ENCODE results near the gene SLC18A2.
"Not testable (repeated sequence)": the region's sequence is repeated elsewhere in the genome, so short reads cannot be mapped to it uniquely, and the experiment has no call there.

SLC18A2 gene

DNA sequence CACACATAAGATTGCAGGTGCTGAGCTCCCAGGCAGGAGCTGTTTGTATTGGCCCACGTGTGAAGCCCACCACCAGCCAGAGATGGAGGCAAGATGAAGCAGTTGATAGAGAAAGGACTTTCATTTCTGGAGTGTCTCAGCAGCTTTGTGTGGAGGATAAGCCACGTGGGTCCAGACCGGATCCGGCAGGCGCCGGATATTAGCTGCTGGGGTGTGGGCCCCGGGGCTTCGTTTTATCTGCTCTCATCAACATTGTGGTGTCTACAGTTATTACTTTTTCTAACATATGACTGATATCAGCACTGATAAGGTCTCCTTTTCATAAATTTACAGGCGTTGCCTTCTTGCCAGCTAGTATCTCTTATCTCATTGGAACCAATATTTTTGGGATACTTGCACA lies 25.5 kb downstream of the SLC18A2 start:
- DNase-seq = no peak

DNA sequence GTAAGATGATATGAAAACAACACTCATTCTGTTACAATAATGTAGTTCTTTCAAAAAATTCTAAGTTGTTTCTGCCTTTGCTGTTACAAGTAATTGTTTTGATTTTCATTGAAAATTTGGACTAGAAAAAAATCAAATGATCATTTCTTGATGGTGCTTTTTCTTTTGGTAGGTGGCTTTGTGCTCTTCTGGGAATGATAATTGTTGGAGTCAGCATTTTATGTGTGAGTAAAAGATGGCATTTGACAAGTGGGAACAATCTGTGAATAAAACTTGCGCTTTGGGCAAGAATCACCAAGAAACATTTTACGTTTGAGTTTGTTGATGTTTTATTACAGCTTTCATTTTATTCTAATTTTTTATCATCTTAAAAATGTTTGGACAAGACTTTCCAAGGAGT lies 25.9 kb downstream of the SLC18A2 start:
- DNase-seq = no peak

DNA sequence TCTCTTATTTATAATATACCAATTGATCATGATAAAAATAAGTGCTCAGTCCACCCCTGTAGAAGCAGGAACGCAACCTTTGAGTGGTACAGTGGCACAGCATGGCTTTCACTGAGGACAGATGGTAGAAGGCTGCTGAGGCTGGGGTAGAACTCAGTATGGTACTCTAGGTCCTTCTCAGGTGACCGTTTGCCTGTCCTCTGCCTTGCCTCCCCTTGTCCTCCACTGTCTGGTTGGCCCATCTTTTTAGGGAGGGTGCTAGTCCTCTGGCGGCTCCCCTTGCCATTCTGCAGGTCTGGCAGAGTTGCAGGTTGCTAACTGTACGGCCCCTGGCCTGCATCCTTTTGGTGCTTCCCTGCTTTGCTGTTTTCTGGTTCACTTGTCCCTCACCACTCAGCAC lies 27.3 kb downstream of the SLC18A2 start:
- DNase-seq = no peak

DNA sequence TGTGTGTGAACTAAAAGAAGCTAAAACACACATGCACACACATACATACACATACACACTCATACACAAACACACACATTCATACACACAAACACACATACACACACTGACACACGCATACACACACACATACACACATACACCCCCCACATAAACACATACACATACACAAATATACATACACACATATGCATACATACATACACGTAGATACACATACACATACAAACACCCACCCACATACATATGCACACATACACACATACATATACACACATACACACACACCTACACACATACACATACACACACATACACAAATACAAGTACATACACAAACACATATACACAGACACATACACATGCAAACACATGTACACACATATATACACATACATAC lies 28.0 kb downstream of the SLC18A2 start:
- no peak for DNase-seq

DNA sequence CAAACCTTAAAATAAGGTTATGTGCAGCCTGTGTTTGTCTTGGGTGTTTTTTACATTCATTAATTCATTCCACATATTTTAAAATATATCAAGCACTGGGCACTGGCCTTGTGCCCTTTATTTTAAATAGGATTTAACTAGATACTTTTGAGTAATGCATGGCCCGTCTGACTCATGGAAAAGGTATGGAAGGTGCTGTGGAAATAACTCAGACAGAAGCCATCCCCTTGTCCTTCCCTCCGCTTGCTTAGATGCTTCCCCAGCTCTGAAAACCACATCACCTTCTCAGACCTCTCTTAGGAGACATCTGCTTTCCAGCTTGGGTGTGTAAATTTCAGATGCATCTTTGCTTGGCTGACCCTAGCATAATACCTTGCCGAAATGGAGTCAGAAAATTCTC lies 30.5 kb downstream of the SLC18A2 start:
- no peak for DNase-seq

DNA sequence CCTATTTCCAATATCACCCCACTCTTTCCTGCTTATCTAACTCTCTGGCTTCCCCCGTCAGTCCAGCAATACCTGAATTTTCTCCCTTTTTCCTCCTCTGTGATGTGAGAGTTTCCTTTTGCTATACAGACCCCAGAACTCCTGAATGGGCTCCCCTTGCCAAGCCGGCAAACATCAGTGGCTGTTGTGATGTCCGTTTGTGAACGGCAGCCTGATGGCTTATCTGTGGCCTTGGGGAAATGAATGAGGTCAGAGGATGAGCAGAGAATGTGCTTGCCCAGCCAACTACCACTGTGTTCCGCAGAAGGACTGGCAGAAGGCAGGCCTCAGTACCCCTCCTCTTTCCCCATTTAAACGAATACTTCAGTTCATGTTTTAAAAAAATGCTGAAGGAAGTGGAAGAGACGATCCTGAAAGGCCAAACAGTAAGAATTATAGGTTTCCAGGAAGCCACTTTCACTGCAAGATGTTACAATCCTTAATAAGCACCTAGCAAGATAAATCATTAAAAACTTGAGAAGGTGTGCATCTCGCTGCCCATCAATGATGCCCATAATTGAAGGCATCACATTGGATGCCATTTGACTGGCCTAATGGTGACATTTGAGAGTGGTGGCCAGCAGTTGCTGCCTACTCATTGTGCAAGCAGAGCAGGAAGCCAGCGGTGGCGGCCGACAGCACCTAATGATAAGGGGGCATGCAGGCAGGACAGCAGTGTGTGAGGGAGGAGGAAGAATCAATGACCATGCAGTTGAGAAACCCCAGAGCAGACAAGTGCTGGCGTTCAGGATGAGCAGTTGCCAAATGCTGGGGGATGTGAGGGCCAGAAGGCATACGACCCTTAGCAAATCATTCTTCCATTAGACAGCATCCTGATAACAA lies 31.5 kb downstream of the SLC18A2 start:
- DNase-seq = no peak

DNA sequence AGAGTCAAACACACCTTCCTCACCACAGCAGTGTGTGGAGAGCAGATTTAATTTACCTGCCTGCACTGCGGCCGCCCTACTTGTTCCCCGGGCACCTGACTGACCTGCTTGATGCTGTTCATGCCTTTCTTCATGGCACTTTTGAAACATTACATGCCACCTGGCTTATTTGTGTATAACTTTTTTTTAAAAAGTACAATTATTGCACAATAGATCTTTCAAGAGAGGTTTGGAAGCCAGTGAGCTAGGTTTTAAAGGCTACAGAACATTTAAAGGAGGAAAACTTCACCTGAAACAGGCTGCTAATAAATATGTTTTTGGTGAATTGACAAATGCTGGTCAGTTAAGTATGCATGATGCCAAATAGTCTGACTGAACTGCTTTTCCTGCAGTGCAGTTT lies 33.1 kb downstream of the SLC18A2 start:
- DNase-seq = no peak

DNA sequence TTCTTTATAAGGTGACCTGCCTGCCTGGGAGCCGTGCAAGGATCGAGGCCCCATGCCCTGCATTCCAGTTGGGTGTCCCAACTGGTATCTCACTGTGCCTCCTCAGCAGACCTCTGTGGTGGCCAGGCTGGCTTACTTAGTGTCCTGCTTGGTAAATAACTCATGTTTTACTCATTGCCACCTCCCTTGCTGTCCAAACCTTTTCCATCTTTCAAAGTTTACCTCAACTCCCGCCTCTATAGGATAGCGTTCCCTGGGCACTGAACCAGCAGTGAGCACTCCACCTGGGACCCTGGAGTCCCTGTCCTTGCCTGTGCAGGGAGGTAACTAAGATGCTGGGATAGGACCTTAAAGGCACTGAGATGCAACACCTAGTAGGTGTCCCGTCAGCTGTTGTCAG lies 33.6 kb downstream of the SLC18A2 start:
- DNase-seq = no peak

DNA sequence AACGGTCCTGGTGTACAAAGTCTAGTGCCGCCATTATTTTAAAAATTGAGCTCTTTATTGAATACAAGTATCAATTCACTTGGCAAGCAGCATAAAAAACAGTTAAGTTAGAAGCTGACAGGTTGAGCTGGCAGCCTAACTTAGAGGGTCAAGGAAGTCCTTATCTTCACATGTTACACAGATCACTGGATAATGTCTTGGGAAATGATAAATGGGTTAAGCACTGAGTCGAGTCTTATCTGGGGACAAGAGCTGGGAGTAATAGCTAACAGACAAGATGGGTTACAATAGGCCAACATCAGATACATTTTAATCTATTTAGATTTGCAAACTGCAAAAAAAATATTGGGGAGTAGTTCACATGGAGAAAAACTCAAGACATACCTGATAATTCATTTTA lies 34.2 kb downstream of the SLC18A2 start:
- DNase-seq = no peak

DNA sequence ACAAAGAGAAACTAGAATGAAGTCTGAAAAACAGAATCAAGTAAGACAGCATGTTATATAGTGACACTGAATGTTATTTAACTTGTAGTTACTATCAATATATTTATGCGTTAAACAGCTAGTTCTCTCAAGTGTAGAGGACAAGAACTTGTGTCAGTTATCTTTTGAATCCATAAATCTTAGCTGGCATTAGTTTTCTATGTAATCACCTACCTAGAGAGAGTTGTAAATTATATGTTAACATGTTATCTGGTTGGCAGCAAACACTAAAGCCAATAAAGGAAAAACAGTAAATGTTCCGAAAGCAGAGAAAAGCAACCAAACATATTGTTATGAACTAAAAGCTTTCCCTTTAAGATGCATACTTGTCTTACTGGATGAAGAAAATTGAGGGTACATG lies 36.8 kb downstream of the SLC18A2 start:
- no peak for DNase-seq

DNA sequence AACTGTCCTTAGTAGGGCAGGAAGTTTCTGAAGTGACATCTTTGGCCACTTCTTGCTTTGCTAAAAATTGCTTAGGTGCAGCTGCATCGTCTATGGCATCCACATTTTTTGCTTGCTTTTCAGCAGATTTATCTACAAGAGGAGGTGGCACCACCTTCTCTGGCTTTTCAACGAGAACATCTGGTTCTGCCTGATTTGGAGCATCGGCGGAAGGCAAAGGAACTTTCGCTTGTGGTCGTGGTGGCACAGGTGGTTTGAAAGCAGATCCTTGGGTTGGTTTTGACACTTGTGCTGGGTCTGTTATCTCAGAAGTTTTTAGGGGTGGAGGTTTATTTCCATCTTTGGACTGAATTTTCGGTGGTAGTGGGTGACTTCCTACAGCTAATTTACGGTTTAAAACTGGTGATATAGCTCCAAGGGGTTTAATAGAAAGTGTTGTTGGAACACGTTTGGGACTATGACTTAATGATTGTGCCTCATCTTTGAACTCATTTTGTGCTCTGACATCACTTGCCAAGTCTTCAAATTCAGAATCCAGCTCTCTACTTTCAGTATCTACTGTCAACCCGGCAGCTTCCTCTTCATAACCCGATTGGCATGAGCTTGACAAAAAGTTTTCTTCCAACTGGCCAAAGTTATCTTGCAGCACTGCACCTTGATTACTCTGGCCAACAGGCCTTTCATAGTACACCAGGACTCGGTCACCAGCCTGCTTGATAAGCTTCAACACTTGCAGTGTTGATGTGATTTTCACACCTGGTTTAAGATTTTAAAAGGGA lies 44.0 kb downstream of the SLC18A2 start:
- no peak for DNase-seq

DNA sequence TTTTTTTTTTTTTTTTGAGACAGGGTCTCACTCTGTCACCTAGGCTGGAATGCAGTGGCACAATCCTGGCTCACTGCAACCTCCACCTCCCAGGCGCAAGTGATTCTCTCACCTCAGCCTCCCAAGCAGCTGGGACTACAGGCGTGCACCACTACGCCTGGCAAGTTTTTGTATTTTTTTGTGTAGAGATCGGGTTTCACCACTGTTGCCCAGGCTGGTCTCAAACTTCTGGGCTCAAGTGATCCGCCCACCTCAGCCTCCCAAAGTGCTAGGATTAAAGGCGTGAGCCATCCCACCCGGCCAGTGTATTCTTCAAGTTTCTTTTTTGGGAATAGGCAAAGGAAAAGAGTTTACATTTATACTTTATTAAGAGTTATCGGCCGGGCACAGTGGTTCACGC lies 50.0 kb downstream of the SLC18A2 start:
- DNase-seq = not testable (repeated sequence)

DNA sequence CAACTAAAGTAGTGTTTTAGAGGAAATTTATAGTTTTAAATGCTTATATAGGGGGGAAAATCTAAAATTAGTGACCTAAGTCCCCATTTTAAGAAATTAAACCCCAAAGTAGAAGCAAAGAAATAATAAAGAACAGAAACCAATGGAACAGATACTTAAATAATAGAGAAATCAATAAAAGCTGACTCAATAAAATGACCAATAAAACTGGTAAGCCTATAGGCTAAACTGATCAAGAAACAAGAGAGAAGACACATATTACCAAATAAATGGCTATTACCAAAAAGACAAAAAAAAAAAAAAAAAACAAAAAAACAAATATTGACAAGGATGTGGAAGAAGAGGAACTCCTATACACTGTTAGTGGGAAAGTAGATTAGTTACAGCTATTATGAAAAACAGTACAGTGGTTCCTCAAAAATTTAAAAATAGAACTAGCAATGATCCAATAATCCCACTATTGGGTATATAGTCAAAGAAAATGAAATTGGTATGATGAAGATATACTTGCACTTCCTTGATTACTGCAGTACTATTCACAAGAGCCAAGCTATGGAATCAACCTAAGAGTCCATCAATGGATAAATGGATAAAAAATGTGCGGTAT lies 53.2 kb downstream of the SLC18A2 start:
- no peak for DNase-seq

DNA sequence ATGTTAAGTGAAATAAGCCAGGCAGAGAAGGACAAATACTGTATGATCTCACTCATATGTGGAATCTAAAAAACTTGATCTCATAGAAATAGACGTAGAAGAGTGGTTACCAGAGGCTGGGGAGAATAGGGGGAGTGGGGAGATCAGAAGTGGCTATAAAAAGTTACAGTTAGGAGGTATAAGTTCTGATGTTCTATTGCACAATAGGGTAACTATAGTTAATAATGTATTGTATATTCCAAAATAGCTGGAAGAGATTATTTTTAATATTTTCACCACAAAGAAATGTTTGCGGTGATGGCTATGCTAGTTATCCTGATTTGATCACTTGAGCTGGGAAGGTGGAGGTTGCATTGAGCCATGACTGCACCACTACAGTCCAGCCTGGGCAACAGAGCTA lies 53.8 kb downstream of the SLC18A2 start:
- DNase-seq = no peak

DNA sequence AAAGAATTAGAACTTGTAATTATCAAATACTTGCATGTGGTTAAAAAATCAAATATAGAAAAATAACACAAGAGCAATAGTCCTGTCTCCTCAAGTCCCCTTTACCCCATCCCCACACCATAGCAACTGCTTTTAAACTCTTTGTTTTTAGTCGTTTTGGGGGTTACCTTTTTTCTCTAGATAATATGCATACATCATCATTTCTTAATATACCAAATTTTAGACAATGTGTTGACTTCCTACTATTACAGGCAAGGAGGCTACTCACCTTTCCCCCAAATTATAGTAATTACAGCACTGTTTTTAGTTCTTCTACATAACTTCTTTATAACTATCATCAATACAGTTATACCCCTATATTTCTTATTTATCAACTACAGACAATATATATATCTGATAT lies 57.3 kb downstream of the SLC18A2 start:
- DNase-seq = no peak

DNA sequence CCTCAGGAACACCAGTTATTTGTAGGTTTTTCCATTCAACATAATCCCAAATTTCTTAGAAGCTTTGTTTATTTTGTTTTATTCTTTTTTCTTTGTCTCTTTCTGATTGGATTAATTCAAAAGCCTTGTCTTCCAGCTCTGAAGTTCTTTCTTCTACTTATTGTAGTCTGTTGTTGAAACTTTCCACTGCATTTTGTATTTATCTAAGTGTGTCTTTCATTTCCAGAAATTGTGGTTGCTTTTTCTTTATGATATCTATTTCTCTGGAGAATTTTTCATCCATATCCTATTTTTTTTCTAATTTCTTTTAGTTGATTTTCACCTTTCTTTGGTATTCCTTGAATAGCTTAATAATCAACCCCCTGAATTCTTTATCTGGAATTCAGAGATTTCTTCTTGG lies 58.5 kb downstream of the SLC18A2 start:
- no peak for DNase-seq

DNA sequence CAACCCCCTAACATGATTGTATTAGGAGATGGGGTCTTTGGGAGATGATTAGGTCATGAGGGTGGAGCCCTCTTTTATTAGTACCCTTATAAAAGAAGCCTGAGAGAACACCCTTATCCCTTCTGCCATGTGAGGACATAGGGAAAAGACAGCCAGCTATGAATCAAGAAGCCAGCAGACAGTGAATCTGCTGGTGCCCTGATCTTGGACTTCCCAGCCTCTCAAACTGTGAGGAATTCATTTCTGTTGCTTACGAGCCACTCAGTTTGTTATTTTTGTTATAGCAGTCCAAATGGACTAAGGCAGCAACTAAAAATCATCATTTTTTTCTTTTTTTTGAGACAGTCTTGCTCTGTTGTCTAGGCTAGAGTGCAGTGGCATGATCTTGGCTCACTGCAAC lies 59.8 kb downstream of the SLC18A2 start:
- DNase-seq = no peak

DNA sequence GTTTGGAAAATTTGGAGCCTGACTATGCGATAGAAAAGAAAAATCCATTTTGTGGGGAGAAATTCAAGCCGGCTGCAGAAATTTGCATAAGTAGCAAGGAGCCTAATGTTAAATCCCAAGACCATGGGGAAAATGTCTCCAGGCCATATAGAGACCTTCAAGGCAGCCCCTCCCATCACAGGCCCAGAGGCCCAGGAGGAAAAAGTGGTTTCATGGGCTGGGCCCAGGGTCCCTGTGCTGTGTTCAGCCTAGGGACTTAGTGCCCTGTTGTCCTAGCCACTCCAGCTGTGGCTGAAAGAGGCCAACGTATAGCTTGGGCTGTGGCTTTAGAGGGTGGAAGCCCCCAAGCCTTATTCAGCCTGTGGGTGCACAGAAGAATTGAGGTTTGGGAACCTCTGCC lies 62.5 kb downstream of the SLC18A2 start:
- DNase-seq = not testable (repeated sequence)

DNA sequence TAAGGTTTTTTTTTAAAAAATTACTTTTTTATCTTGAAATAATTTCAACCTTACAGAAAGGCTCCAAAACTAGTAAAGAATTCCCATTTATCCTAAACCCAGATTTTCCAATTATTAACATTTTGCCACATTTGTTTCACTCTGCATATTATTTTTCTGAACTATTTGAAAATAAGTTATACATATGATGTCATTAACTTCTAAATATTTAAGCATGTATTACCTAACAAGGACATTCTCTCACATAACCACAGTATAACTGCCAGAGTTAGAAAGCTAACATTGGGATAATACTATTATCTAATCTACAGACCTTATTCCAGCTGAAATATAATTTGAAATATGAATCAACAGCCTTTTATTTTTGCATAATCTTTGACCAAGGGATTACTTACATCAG lies 65.8 kb downstream of the SLC18A2 start:
- no peak for DNase-seq

DNA sequence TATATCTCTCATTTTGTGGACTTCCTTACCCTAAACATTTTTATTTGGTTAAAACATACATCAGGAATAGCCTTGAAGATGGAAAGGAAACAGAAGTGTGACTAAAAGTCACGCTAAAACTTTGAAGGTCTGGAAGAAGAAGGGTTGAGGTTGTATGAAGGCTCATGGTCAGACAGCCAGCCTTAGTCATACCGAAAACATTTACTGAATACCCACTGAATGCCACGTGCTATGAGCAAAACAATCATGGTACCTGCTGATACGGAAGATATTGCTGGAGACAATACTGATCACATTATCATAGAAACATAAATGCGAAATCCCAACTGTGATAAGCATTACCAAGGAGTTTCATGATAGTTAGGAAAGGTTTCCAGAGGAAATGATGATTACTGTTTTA lies 70.3 kb downstream of the SLC18A2 start:
- DNase-seq = no peak

DNA sequence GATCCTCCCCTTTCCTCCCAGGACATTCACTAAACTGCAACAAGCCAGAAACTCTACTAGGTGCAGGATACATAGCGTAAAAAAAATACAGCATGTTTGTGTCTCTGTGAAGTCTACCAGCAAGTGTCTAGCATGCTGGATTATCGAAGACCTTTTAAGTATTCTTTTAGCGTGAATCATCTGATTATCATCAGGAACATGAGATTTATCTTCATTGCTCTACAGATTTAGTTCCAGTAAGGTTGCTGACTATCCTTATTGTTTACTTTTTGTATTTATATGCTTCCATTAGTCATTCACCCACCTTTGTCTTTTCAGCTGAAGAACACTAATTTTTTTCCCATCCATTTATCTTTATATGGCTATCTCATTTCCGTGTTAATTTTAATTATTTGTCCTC lies 71.5 kb downstream of the SLC18A2 start:
- DNase-seq = no peak

DNA sequence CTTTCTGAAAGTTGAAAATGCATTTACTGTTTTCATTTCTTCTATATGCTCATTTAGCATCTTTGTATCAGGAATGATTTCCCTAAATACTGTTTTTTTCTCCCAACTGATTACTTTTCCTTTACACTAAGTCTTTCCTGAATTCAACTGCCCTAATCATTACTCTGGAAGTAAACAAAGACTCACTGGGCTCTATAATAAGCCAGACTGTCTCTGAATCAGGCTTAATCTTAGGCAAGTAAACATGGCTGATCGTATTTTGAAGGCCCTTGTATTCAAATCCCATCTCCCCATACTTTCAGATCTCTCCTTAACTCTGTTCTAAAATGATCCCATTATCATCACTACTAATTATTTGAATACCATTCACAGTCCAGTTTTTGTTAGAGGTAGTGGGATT lies 72.7 kb downstream of the SLC18A2 start:
- DNase-seq = no peak

DNA sequence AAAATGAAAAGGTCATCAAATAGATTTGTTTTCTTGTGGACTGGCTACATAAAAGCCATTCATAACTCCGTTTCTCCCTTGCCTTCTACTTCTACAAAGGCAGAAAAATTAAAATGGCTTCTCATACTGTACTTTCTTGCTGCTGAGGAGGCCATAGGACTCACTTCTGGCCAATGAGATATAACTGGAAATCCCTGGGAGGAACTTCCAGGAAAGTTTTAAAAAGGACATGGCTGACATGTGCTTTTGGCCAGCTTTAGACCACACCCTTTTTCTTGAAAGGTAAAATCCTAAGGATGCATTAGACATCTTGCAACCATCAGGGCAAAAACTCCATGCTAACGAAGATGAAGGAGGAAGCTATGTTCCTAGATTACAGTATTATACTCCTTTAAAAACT lies 75.8 kb downstream of the SLC18A2 start:
- DNase-seq = no peak

DNA sequence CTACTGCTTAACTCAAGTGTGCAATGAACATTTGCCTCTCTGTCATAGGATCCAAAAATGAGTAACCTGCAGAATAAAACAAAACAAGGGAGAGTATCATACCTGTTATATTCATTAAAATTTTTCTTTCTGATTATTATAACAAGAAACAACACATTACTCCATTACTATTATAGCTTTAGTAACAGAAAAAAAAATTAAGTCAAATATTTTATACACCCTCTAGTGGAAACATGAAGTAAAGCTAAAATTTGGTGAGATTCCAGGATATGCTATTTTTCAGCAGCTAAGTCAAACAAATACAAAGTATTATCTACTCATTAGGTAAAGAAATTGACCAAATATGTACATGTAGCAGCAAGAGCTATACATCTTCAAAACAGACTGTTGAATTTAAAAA lies 78.0 kb downstream of the SLC18A2 start:
- no peak for DNase-seq

Measured in bone marrow (tissue), 2 donors.